WTC11 (cell line): Measurements from ENCODE around the gene WSB2. TPM values are rescaled to one million over a fixed set of nuclear protein-coding genes. Genes with fewer than 3 reads are reported as not detected.
"Not testable (repeated sequence)": the region's sequence is repeated elsewhere in the genome, so short reads cannot be mapped to it uniquely, and the experiment has no call there.

ENCODE experiments used
- ATAC-seq: fragments of 200-7000 bp; cut with Tn5 transposase; 2 replicates; pipeline ENCODE4 v1.10.0; 2021; ENCODE audit warnings: mild to moderate bottlenecking, moderate library complexity
- CTCF ChIA-PET: fragments of 300-600 bp; sonication (Branson Sonifier 250); formaldehyde crosslinking; loops from one replicate; lab custom pipeline; 2021; ENCODE audit warnings: antibody characterized with exemption; lab: Charles Lee
- POLR2A ChIA-PET: fragments of 350-600 bp; sonication (Branson Sonifier 250); formaldehyde crosslinking; loops from one replicate; lab custom pipeline; 2021; ENCODE audit warnings: antibody characterized with exemption; lab: Charles Lee
- DNase-seq: peaks from one replicate; pipeline ENCODE4 v3.0.0; 2021; ENCODE audit warnings: low spot score
- H3K27ac Mint-ChIP-seq: 2 replicates; pipeline ENCODE4 v1.8.0; 2021; ENCODE audit warnings: mixed read lengths
- H3K27me3 Mint-ChIP-seq: 2 replicates; pipeline ENCODE4 v1.8.0; 2021; ENCODE audit warnings: low read depth, mild to moderate bottlenecking, moderate library complexity, mixed read lengths
- H3K36me3 Mint-ChIP-seq: 2 replicates; pipeline ENCODE4 v1.8.0; 2021; ENCODE audit warnings: mixed read lengths
- H3K4me1 Mint-ChIP-seq: 2 replicates; pipeline ENCODE4 v1.8.0; 2022; ENCODE audit warnings: mixed read lengths
- H3K4me3 Mint-ChIP-seq: 2 replicates; pipeline ENCODE4 v1.8.0; 2021; ENCODE audit warnings: mild to moderate bottlenecking, moderate library complexity, mixed read lengths
- H3K9me3 Mint-ChIP-seq: 2 replicates; pipeline ENCODE4 v1.8.0; 2021; ENCODE audit warnings: mixed read lengths
- E2F1 ChIP-seq: sonication (generic); formaldehyde crosslinking; IDR thresholded peaks from 2 replicates; pipeline ENCODE4 v1.8.0; 2022; ENCODE audit warnings: mild to moderate bottlenecking, missing genetic modification reagents
- E2F5 ChIP-seq: sonication (generic); formaldehyde crosslinking; IDR thresholded peaks from 2 replicates; pipeline ENCODE4 v1.8.1; 2022; ENCODE audit warnings: mild to moderate bottlenecking, moderate library complexity, missing genetic modification reagents
- ESRRA ChIP-seq: sonication (generic); formaldehyde crosslinking; IDR thresholded peaks from 2 replicates; pipeline ENCODE4 v1.8.1; 2022; ENCODE audit warnings: mild to moderate bottlenecking, missing genetic modification reagents, borderline replicate concordance
- GABPB1 ChIP-seq: sonication (generic); formaldehyde crosslinking; IDR thresholded peaks from 2 replicates; pipeline ENCODE4 v1.8.1; 2023; ENCODE audit warnings: mild to moderate bottlenecking, missing genetic modification reagents
- HMGA2 ChIP-seq: fragments of 250-450 bp; sonication (Bioruptor Pico); IDR thresholded peaks from 2 replicates; pipeline ENCODE4 v1.4.0; 2021; ENCODE audit warnings: mild to moderate bottlenecking, moderate library complexity
- IRF1 ChIP-seq: sonication (generic); formaldehyde crosslinking; IDR thresholded peaks from 2 replicates; pipeline ENCODE4 v1.8.0; 2023; ENCODE audit warnings: missing genetic modification reagents
- JAZF1 ChIP-seq: fragments of 250-450 bp; sonication (Bioruptor Pico); IDR thresholded peaks from 2 replicates; pipeline ENCODE4 v1.9.0; 2021; ENCODE audit warnings: moderate library complexity, mild to moderate bottlenecking, inconsistent platforms
- KAT7 ChIP-seq: sonication (generic); formaldehyde crosslinking; IDR thresholded peaks from 2 replicates; pipeline ENCODE4 v1.8.1; 2023; ENCODE audit warnings: missing genetic modification reagents, mild to moderate bottlenecking, borderline replicate concordance
- MLX ChIP-seq: sonication (generic); formaldehyde crosslinking; IDR thresholded peaks from 2 replicates; pipeline ENCODE4 v1.8.1; 2023; ENCODE audit warnings: mild to moderate bottlenecking, missing genetic modification reagents, moderate library complexity
- MXD4 ChIP-seq: fragments of 250-450 bp; sonication (Bioruptor Pico); IDR thresholded peaks from 2 replicates; pipeline ENCODE4 v1.8.0; 2021; ENCODE audit warnings: mild to moderate bottlenecking, moderate library complexity, borderline replicate concordance
- NFE2L1 ChIP-seq: sonication (generic); formaldehyde crosslinking; IDR thresholded peaks from 2 replicates; pipeline ENCODE4 v1.8.1; 2023; ENCODE audit warnings: missing genetic modification reagents
- SMAD3 ChIP-seq: sonication (generic); formaldehyde crosslinking; IDR thresholded peaks from 2 replicates; pipeline ENCODE4 v1.8.0; 2022; ENCODE audit warnings: missing genetic modification reagents, mild to moderate bottlenecking, borderline replicate concordance
- TCF7 ChIP-seq: sonication (generic); formaldehyde crosslinking; IDR thresholded peaks from 2 replicates; pipeline ENCODE4 v1.8.0; 2022; ENCODE audit warnings: mild to moderate bottlenecking, low read depth, missing genetic modification reagents, moderate library complexity
- TEAD1 ChIP-seq: sonication (generic); formaldehyde crosslinking; IDR thresholded peaks from 2 replicates; pipeline ENCODE4 v1.8.0; 2022; ENCODE audit warnings: mild to moderate bottlenecking, missing genetic modification reagents
- ZBTB21 ChIP-seq: sonication (generic); formaldehyde crosslinking; IDR thresholded peaks from 2 replicates; pipeline ENCODE4 v1.8.1; 2023; ENCODE audit warnings: mild to moderate bottlenecking, missing genetic modification reagents, borderline replicate concordance
- ZNF425 ChIP-seq: fragments of 250-450 bp; sonication (Bioruptor Pico); conservative IDR thresholded peaks from 2 replicates; pipeline ENCODE4 v1.9.0; 2021; ENCODE audit warnings: mild to moderate bottlenecking
- ZNF671 ChIP-seq: fragments of 250-450 bp; sonication (Bioruptor Pico); IDR thresholded peaks from 2 replicates; pipeline ENCODE4 v1.8.0; 2021; ENCODE audit warnings: mild to moderate bottlenecking
- total RNA-seq: library from RNA; stranded (reverse); gene quantifications from 3 replicates; pipeline ENCODE4 v1.2.3, GENCODE V29; 2021
- TF ChIP-seq, protein P1 (sequence below): sonication (generic); formaldehyde crosslinking; conservative IDR thresholded peaks from 2 replicates; pipeline ENCODE4 v1.8.1; 2023; ENCODE audit warnings: mild to moderate bottlenecking, low read depth, missing genetic modification reagents, moderate library complexity
- TF ChIP-seq, protein P2 (sequence below): fragments of 250-450 bp; sonication (Bioruptor Pico); IDR thresholded peaks from 2 replicates; pipeline ENCODE4 v1.9.0; 2021; ENCODE audit warnings: mild to moderate bottlenecking
- TF ChIP-seq, protein P3 (sequence below): sonication (generic); formaldehyde crosslinking; conservative IDR thresholded peaks from 2 replicates; pipeline ENCODE4 v1.8.1; 2022; ENCODE audit warnings: mild to moderate bottlenecking, missing genetic modification reagents

WSB2 gene
- total RNA-seq, 1 experiment from 2014 or later: 74.2 TPM

DNA sequence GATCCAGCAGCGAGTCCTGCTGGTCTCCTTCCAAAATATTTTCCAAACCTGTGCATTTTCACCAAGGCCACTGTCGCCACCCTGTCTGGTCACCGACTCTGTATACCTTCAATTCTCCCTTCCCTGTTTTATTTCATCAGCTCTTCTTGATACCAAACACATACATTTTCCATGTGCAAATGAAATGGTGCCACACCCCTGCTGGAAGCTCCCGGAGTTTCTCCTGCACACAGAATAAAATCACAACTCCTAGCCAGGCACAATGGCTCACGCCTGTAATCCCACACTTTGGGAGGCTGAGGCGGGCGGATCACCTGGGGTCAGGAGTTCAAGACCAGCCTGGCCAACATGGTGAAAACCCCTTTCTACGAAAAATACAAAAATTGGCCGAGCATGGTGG is 28.8 kb upstream of the WSB2 start (continued):
- TF ChIP-seq, protein P1, sequence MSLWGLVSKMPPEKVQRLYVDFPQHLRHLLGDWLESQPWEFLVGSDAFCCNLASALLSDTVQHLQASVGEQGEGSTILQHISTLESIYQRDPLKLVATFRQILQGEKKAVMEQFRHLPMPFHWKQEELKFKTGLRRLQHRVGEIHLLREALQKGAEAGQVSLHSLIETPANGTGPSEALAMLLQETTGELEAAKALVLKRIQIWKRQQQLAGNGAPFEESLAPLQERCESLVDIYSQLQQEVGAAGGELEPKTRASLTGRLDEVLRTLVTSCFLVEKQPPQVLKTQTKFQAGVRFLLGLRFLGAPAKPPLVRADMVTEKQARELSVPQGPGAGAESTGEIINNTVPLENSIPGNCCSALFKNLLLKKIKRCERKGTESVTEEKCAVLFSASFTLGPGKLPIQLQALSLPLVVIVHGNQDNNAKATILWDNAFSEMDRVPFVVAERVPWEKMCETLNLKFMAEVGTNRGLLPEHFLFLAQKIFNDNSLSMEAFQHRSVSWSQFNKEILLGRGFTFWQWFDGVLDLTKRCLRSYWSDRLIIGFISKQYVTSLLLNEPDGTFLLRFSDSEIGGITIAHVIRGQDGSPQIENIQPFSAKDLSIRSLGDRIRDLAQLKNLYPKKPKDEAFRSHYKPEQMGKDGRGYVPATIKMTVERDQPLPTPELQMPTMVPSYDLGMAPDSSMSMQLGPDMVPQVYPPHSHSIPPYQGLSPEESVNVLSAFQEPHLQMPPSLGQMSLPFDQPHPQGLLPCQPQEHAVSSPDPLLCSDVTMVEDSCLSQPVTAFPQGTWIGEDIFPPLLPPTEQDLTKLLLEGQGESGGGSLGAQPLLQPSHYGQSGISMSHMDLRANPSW (CRISPR knock-in tag): no peak
- TF ChIP-seq ZNF671 (CRISPR knock-in tag): no peak
- TF ChIP-seq GABPB1 (CRISPR knock-in tag): no peak
- no peak for TF ChIP-seq ESRRA
- no peak for TF ChIP-seq E2F1 (CRISPR knock-in tag)
- TF ChIP-seq, protein P2, sequence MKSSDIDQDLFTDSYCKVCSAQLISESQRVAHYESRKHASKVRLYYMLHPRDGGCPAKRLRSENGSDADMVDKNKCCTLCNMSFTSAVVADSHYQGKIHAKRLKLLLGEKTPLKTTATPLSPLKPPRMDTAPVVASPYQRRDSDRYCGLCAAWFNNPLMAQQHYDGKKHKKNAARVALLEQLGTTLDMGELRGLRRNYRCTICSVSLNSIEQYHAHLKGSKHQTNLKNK (CRISPR knock-in tag): no peak
- TF ChIP-seq TEAD1 (CRISPR knock-in tag): no peak
- TF ChIP-seq NFE2L1: no peak
- TF ChIP-seq E2F5: no peak

DNA sequence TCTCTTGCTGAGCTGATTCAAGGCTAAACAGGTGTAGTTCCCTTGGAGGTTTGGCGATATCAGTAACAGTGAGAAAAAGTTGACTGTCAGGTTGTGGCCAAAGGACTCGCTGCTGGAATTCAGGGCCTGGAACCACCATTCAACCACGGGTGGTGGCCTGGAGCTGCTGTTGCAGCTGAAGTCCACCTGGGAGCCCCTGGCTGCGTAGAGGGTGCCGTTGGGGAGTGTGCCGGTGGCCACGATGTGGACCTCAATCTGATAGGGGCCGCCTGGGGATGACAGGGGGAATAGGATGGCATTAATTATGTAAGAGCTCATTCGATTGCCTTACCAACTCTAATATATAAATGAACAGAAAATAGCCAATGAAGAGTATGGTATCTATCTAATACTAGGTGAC is 21.2 kb upstream of the WSB2 start:
- Mint-ChIP-seq H3K36me3 (peaks cover 63% of the 10 kb centered on the region), H3K4me3 (no peak overlapping the region), H3K4me1 (no peaks in the 10 kb centered on the region), H3K27me3 (no peaks in the 10 kb centered on the region), H3K9me3 (no peaks in the 10 kb centered on the region), H3K27ac (no peak overlapping the region)
- ChIA-PET CTCF (interaction anchor here (0.8 to 1.6 kb wide), 2 partner anchors 18 to 295 kb away, joined by 3 to 4 read pairs; partner anchors contain the start of gene SUDS3), POLR2A (no interaction called here)
- DNase-seq (no peak), ATAC-seq (no peak)
- TF ChIP-seq KAT7 (CRISPR knock-in tag): no peak
- TF ChIP-seq ZBTB21 (CRISPR knock-in tag): no peak

GRCh38 chr12:118081521-118081920 is 20.5 kb upstream of the WSB2 start:
- H3K36me3 Mint-ChIP-seq: peaks cover 69% of the 10 kb centered on the region
- H3K4me1 Mint-ChIP-seq, H3K27me3 Mint-ChIP-seq, H3K4me3 Mint-ChIP-seq, ATAC-seq, H3K27ac Mint-ChIP-seq, H3K9me3 Mint-ChIP-seq, DNase-seq, POLR2A ChIA-PET: not testable (repeated sequence)
- CTCF ChIA-PET: interaction anchor here (1.6 kb wide), 1 partner anchor 296 kb away, joined by 4 read pairs; the partner anchor contains the start of gene SUDS3

GRCh38 chr12:118073768-118074167 is 12.8 kb upstream of the WSB2 start:
- Mint-ChIP-seq H3K4me3 (no peak overlapping the region), H3K27ac (peak overlapping the region; percentile 74)
- CTCF ChIA-PET: no interaction called here
- TF ChIP-seq TCF7 (CRISPR knock-in tag): no peak
- TF ChIP-seq JAZF1 (CRISPR knock-in tag): no peak
- no peak for TF ChIP-seq ZNF425 (CRISPR knock-in tag)
- TF ChIP-seq IRF1 (CRISPR knock-in tag): no peak
- no peak for TF ChIP-seq SMAD3 (CRISPR knock-in tag)
- TF ChIP-seq, protein P3, sequence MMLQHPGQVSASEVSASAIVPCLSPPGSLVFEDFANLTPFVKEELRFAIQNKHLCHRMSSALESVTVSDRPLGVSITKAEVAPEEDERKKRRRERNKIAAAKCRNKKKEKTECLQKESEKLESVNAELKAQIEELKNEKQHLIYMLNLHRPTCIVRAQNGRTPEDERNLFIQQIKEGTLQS: no peak
- no peak for TF ChIP-seq HMGA2 (CRISPR knock-in tag)
- no peak for TF ChIP-seq ZBTB21 (CRISPR knock-in tag)
- TF ChIP-seq MLX (CRISPR knock-in tag): no peak
- TF ChIP-seq MXD4: no peak
- TF ChIP-seq TEAD1 (CRISPR knock-in tag): no peak

More at GRCh38 chr12:118073768-118074167, 12.8 kb upstream of the WSB2 start:
- Mint-ChIP-seq H3K36me3 (peaks cover 66% of the 10 kb centered on the region), H3K27me3 (no peaks in the 10 kb centered on the region), H3K9me3 (no peaks in the 10 kb centered on the region), H3K4me1 (peaks cover 2% of the 10 kb centered on the region; the same call in 1 of the 2 replicates)
- DNase-seq (no peak), ATAC-seq (no peak)
- POLR2A ChIA-PET: no interaction called here
